Testis (tissue), 3 donors: ENCODE measurements around the gene RASSF8. TPM values are rescaled to one million over a fixed set of nuclear protein-coding genes. Genes with fewer than 3 reads are reported as not detected.
A peak's percentile ranks its signal among the peaks of the same experiment; 100 is the strongest.

ENCODE experiments used
- DNase-seq: peaks from one replicate; pipeline ENCODE4 v3.0.0-alpha.2; 2019
- H3K27ac ChIP-seq, 2 donors: fragments of 200-600 bp; sonication (generic); one replicate each; pipeline ENCODE4 v1.5.1; 2019
- H3K27me3 ChIP-seq: fragments of 200-600 bp; sonication (generic); one replicate; pipeline ENCODE4 v1.5.1; 2019
- H3K36me3 ChIP-seq: fragments of 200-600 bp; sonication (generic); one replicate; pipeline ENCODE4 v1.5.1; 2017; ENCODE audit warnings: low read depth; ENCODE audit errors: missing control alignments
- H3K4me1 ChIP-seq: fragments of 200-600 bp; sonication (generic); one replicate; pipeline ENCODE4 v1.5.1; 2019
- H3K4me3 ChIP-seq, 2 donors: fragments of 200-600 bp; sonication (generic); one replicate each; pipeline ENCODE4 v1.5.1; 2017 to 2019
- H3K9me3 ChIP-seq: fragments of 200-600 bp; sonication (generic); one replicate; pipeline ENCODE4 v1.5.1; 2017
- POLR2A ChIP-seq: fragments of 450-650 bp; IDR thresholded peaks from one replicate; pipeline ENCODE4 v1.6.1; 2017; ENCODE audit warnings: antibody characterized with exemption, mild to moderate bottlenecking, moderate library complexity
- WGBS, 2 donors: methylation state at CpG; one replicate each; pipeline ENCODE4 v1.1.5; 2018; 5-methylcytosine and 5-hydroxymethylcytosine counted together
- intact Hi-C: fragments of 100-400 bp; cut with DNase I; formaldehyde crosslinking; loops from one replicate; pipeline ENCODE4 v1.15.1; 2023; ENCODE audit warnings: low total_unique reads
- polyA plus RNA-seq: library from polyadenylated mRNA; stranded (reverse); fragments of 350-450 nt; fragmentation: Illumina TruSeq; extraction: RNeasy Lipid Tissue Mini Kit (QIAGEN cat#74804); gene quantifications from one replicate; pipeline ENCODE4 v1.2.3, GENCODE V29; 2014; ENCODE audit warnings: low read depth, low replicate concordance; ENCODE audit not compliant: insufficient read depth
- total RNA-seq, 2 donors: library from RNA; depleted of rRNA; stranded (reverse); fragments of >200 nt; gene quantifications; one replicate each; pipeline ENCODE4 v1.2.3, GENCODE V29; 2016
- TF ChIP-seq, protein P1 (sequence below), 3 experiments: fragments of 450-650 bp in 2 of 3; fragments of 200-600 bp in 1 of 3; sonication (generic) in 1 of 3; IDR thresholded peaks; one replicate each; pipeline ENCODE4 v1.5.1; 2016 to 2019; ENCODE audit warnings: antibody characterized with exemption in 3 of 3, mild to moderate bottlenecking in 2 of 3, moderate library complexity in 1 of 3

The RASSF8 gene
- total and polyA plus RNA-seq, 3 donors from 2014 or later, result 71.7 to 93.5 (median 90.0) TPM

DNA sequence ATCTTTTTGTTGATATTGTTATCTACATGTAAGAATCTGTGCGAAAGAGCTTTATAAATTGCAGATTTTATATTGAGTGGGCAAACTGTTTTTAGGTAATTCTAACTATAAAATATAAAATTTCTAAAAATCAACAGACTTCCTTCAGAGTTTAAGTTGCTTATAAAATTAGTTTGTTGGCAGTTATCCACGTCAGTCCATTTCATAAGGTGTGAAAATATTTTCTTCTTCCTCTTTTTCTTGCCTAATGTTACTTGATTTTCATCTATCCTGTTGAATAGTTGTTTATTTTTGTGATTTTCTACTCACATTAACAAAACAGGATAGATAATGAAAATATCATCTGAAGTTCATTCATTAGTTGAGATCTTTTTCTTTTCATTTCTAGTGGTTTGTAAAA, 58.0 kb downstream of the RASSF8 start:
- Histone ChIP-seq H3K27me3 (no peaks in the 10 kb centered on the region), H3K4me3 (no peak overlapping the region), H3K36me3 (no peaks in the 10 kb centered on the region), H3K27ac (no peak overlapping the region), H3K4me1 (peaks cover 7% of the 10 kb centered on the region), H3K9me3 (no peaks in the 10 kb centered on the region)
- DNase-seq, result no peak
- intact Hi-C loops, result no loop called here
- 76 to 87% methylated on average over 2 of the region's 2 CpGs for WGBS, 2 donors
- TF ChIP-seq, protein P1, sequence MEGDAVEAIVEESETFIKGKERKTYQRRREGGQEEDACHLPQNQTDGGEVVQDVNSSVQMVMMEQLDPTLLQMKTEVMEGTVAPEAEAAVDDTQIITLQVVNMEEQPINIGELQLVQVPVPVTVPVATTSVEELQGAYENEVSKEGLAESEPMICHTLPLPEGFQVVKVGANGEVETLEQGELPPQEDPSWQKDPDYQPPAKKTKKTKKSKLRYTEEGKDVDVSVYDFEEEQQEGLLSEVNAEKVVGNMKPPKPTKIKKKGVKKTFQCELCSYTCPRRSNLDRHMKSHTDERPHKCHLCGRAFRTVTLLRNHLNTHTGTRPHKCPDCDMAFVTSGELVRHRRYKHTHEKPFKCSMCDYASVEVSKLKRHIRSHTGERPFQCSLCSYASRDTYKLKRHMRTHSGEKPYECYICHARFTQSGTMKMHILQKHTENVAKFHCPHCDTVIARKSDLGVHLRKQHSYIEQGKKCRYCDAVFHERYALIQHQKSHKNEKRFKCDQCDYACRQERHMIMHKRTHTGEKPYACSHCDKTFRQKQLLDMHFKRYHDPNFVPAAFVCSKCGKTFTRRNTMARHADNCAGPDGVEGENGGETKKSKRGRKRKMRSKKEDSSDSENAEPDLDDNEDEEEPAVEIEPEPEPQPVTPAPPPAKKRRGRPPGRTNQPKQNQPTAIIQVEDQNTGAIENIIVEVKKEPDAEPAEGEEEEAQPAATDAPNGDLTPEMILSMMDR (IDR thresholded peaks at IDR 0.05), result no peak

DNA sequence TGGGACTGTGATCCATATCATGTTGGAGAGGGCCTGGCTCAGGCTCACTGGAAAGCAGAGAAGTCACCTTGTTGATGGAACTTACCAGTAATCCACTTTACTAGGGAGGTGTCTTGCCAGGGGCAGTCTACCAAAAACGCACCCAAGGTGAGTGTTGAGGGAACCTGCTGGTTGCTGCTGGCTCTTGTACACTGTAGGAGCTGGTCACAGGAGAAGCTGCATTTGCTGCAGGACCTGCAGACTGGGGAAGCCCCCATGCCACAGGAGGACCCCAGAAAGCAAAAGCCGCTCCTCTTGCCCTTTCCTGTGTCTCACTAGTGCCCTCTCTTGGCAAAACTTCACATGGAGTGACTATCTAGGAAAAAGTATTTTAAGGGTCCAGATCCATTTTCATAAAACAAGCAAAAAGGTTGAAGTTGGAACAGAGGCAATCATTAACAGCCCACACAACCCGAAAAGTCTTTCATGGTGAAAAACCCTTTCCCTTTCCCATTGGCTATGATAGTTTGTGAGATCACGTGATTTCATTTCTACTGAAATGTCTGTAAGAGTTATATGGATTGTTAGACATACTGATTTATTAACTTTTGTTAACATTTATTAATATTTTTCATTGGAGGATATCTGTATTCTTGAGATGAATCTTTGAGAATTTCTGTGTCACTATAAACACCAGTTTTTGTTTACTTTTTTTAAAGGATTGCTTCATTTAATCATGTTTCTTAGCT, 59.2 kb downstream of the RASSF8 start:
- no peaks in the 10 kb centered on the region for H3K27me3 ChIP-seq
- intact Hi-C loops, result no loop called here
- 80 to 92% methylated on average over 4 of the region's 4 CpGs for WGBS, 2 donors
- peak; percentile 32 for DNase-seq
- no peak overlapping the region for H3K4me3 ChIP-seq
- TF ChIP-seq, protein P1 (IDR thresholded peaks at IDR 0.05), result peak; percentile 16 to 43 (median 17)
- TF ChIP-seq POLR2A, result no peak
- H3K9me3 ChIP-seq, result no peaks in the 10 kb centered on the region
- no peaks in the 10 kb centered on the region for H3K36me3 ChIP-seq
- no peak overlapping the region for H3K27ac ChIP-seq
- peaks cover 6% of the 10 kb centered on the region for H3K4me1 ChIP-seq

DNA sequence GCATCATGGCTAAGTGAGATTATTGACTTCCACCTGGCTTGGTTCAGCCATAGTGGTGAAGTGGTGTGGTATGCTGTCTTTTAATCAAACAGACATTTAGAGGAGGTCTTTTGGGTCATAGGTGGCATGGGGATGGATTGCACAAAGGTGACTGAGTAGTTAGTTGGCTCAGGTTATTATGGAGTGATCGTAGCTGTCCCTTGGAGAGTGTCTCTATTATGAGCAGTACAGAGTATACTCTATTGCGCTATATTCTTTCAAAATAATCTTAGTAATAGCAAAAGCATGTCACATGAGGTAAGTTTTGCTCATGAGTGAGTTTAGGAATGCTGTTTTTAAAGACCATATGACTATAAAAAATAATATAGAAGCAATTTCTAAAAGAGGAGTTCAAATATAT, 60.4 kb downstream of the RASSF8 start:
- TF ChIP-seq POLR2A, result no peak
- TF ChIP-seq, protein P1 (IDR thresholded peaks at IDR 0.05), result no peak
- Histone ChIP-seq H3K27me3 (no peaks in the 10 kb centered on the region), H3K4me3 (no peak overlapping the region), H3K27ac (no peak overlapping the region), H3K9me3 (no peaks in the 10 kb centered on the region), H3K36me3 (no peaks in the 10 kb centered on the region), H3K4me1 (peaks cover 6% of the 10 kb centered on the region)
- intact Hi-C loops, result no loop called here
- 92 to 96% methylated on average over 2 of the region's 2 CpGs for WGBS, 2 donors
- no peak for DNase-seq

DNA sequence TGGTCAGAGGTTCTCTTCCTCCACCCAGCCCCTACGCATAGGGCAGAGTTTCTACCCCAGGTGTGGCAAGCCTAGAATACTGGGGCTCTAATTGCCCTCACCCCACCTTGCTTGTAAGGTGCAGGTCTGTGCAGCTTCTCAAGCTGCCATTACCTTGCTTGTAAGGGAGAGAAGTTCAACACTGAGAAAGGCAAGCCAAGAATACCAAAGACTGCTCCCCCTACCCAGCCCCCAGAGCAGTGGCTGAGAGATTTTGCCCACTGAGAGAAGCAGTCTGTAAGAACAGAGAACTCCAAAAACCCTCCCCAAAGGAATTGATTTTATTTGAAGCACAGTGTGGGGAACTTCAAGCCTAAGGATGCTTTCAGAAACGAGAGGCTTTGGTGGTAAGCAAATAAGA, 63.1 kb downstream of the RASSF8 start:
- intact Hi-C loops, result no loop called here
- no peak for TF ChIP-seq POLR2A
- TF ChIP-seq, protein P1 (IDR thresholded peaks at IDR 0.05), result no peak

DNA sequence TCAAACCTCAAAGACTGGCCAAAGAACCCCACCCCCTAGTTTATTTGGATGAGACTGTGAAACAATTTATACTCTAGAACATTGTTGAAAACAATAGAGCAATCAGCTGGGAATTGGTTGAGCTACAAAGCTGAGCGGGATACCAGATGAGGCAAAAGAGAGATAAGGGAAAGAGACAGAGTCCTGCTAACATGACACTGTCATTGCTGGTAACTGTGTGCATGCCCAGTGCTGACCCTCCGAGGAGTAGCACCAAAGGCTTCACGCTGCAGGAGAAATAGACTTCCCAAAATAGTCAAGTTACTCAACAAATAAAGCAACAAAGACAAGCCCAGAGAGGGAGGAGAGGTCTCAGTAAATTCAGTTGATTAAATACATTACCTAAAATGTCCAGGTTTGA, 63.6 kb downstream of the RASSF8 start:
- Histone ChIP-seq H3K4me3 (no peak overlapping the region), H3K27ac (no peak overlapping the region), H3K36me3 (no peaks in the 10 kb centered on the region), H3K9me3 (no peaks in the 10 kb centered on the region), H3K4me1 (peaks cover 6% of the 10 kb centered on the region), H3K27me3 (no peaks in the 10 kb centered on the region)
- 87 to 90% methylated on average over 3 of the region's 3 CpGs for WGBS, 2 donors
- intact Hi-C loops, result no loop called here
- TF ChIP-seq POLR2A, result no peak
- TF ChIP-seq, protein P1 (IDR thresholded peaks at IDR 0.05), result no peak
- DNase-seq, result no peak

More for the DNA sequence above, 63.1 kb downstream of the RASSF8 start:
- no peak for DNase-seq
- Histone ChIP-seq H3K36me3 (no peaks in the 10 kb centered on the region), H3K4me1 (peaks cover 6% of the 10 kb centered on the region), H3K9me3 (no peaks in the 10 kb centered on the region), H3K4me3 (no peak overlapping the region), H3K27me3 (no peaks in the 10 kb centered on the region), H3K27ac (no peak overlapping the region)
- 89 to 96% methylated on average over 2 of the region's 2 CpGs for WGBS, 2 donors
